ENCODE measurements around the gene SULT1C3. TPM values are rescaled to one million over a fixed set of nuclear protein-coding genes. Genes with fewer than 3 reads are reported as not detected.

The SULT1C3 gene
- total and polyA plus RNA-seq, 2 of the 13 experiments (the other 11 are each of a cell fraction or from before 2014, with no cell fraction given), result not detected

- intact Hi-C loops (cut with micrococcal nuclease; ENCODE audit: unreplicated experiment) (no loop called here), in situ Hi-C loops (cut with HindIII; ENCODE audit: extremely low pct_ligation_motif_present, low pct_unique_long_range_greater_than_20kb) (no loop called here)
- Histone ChIP-seq H4K20me1 (ENCODE audit: insufficient read depth, low read length) (no peaks in the 10 kb centered on the region), H3K36me3 (replicated peaks in 1 of 2; ENCODE audit: control insufficient read depth in 1 of 2, insufficient read depth in 2 of 2, low read length in 2 of 2) (no peaks in the 10 kb centered on the region), H3K27ac (ENCODE audit: extremely low read length, insufficient read depth, low read length) (peak overlapping the region; percentile 12), H3K9ac (ENCODE audit: insufficient read depth, low read depth, low read length) (peak overlapping the region; percentile 39; the same call in 1 of the 2 replicates), H3K4me3 (replicated peaks in 1 of 3; ENCODE audit: insufficient read depth in 1 of 3, low read depth in 2 of 3, low read length in 3 of 3) (peak overlapping the region in 2 of 3 experiments; percentile 46 to 65; a peak in 3 of 6 replicates), H3K4me1 (ENCODE audit: insufficient read depth, low read length) (peaks cover 66% of the 10 kb centered on the region), H3K4me2 (ENCODE audit: low read depth, low read length) (peak overlapping the region; percentile 88), H2AFZ (ENCODE audit: low read length) (peak overlapping the region; percentile 42), H3K79me2 (ENCODE audit: insufficient read depth, low read length) (no peaks in the 10 kb centered on the region), H3K27me3 (ENCODE audit: control insufficient read depth in 1 of 2, insufficient read depth in 2 of 2, low read length in 2 of 2) (no peaks in the 10 kb centered on the region; a peak in 1 of 5 replicates), H3K9me3 (ENCODE audit: low read length) (no peaks in the 10 kb centered on the region)
- peak; percentile 49 for DNase-seq (ENCODE audit: low spot score)
- no TSS peak for BruUV-seq (replicated peaks)
- POLR2A ChIA-PET, result interaction anchor here (1.7 to 2.1 kb wide), 3 partner anchors 18 to 178 kb away, joined by 3 to 22 read pairs (median 5); partner anchors contain the start of genes GCC2 and SULT1C2
- WGBS (ENCODE audit: low lambda C conversion rate), result 13% methylated on average over 5 of the region's 5 CpGs
- ATAC-seq, result peak; percentile 67
- CTCF ChIA-PET (ENCODE audit: low intra/inter-chr PET ratio, low total read pairs), result no interaction called here
- no peak for FAIRE-seq
- TF ChIP-seq RERE (CRISPR knock-in tag; IDR thresholded peaks at IDR 0.05; ENCODE audit: low read depth), result no peak
- peak; percentile 60; the same call in 1 of the 2 replicates for TF ChIP-seq ZMYM3 (CRISPR knock-in tag; IDR thresholded peaks at IDR 0.05)
- no peak for TF ChIP-seq DNMT3B (CRISPR knock-in tag; conservative IDR thresholded peaks at IDR 0.05)
- no peak for TF ChIP-seq ZSCAN25 (CRISPR knock-in tag; IDR thresholded peaks at IDR 0.05)
- no peak for TF ChIP-seq ZNF546 (CRISPR knock-in tag; conservative IDR thresholded peaks at IDR 0.05)
- TF ChIP-seq RBM39 (IDR thresholded peaks at IDR 0.05; ENCODE audit: low read depth, low read length, poor library complexity, severe bottlenecking), result no peak
- TF ChIP-seq SNAPC2 (CRISPR knock-in tag; IDR thresholded peaks at IDR 0.05), result 0 out of 2 replicates have a peak, but pooled peaks have one; percentile 8
- TF ChIP-seq RFX5 (IDR thresholded peaks at IDR 0.05; ENCODE audit: low read depth, low read length), result no peak
- TF ChIP-seq ZNF619 (CRISPR knock-in tag; IDR thresholded peaks at IDR 0.05), result no peak
- TF ChIP-seq HMG20A (CRISPR knock-in tag; IDR thresholded peaks at IDR 0.05; ENCODE audit: borderline replicate concordance), result no peak; the same call in 1 of the 2 replicates
- TF ChIP-seq ZNF552 (CRISPR knock-in tag; IDR thresholded peaks at IDR 0.05; ENCODE audit: borderline replicate concordance), result no peak
- no peak for TF ChIP-seq ZNF691 (CRISPR knock-in tag; IDR thresholded peaks at IDR 0.05; ENCODE audit: borderline replicate concordance, low read depth)
Measured at GRCh38 chr2:108270768-108271506, 31.2 kb downstream of the SULT1C3 start.

Data from HepG2 (cell line).